Parathyroid adenoma (tissue), 2 donors: Measurements from ENCODE around the gene TSC22D3.

Source experiments
- H2AFZ ChIP-seq: fragments of 300-600 bp; sonication (generic); one replicate; pipeline ENCODE4 v1.7.0; 2017; ENCODE audit warnings: antibody characterized with exemption, mild to moderate bottlenecking
- H3K27ac ChIP-seq: fragments of 300-600 bp; sonication (generic); one replicate; pipeline ENCODE4 v1.7.0; 2017
- H3K27me3 ChIP-seq: fragments of 300-600 bp; sonication (generic); one replicate; pipeline ENCODE4 v1.7.0; 2017; ENCODE audit warnings: low read length; ENCODE audit not compliant: control insufficient read depth, insufficient read depth
- H3K36me3 ChIP-seq: fragments of 300-600 bp; sonication (generic); one replicate; pipeline ENCODE4 v1.7.0; 2017; ENCODE audit warnings: low read length; ENCODE audit not compliant: control insufficient read depth, insufficient read depth
- H3K4me1 ChIP-seq: fragments of 300-600 bp; sonication (generic); one replicate; pipeline ENCODE4 v1.7.0; 2017; ENCODE audit warnings: control low read depth
- H3K4me2 ChIP-seq: fragments of 300-600 bp; sonication (generic); one replicate; pipeline ENCODE4 v1.7.0; 2017; ENCODE audit warnings: low read length
- H3K4me3 ChIP-seq: fragments of 300-600 bp; sonication (generic); one replicate; pipeline ENCODE4 v1.7.0; 2017; ENCODE audit warnings: low read depth, low read length
- H3K79me2 ChIP-seq: fragments of 300-600 bp; sonication (generic); one replicate; pipeline ENCODE4 v1.7.0; 2017; ENCODE audit warnings: control low read depth
- H3K9ac ChIP-seq: fragments of 300-600 bp; sonication (generic); one replicate; pipeline ENCODE4 v1.7.0; 2017; ENCODE audit warnings: mild to moderate bottlenecking
- H3K9me3 ChIP-seq: fragments of 300-600 bp; sonication (generic); one replicate; pipeline ENCODE4 v1.7.0; 2017; ENCODE audit warnings: low read length; ENCODE audit not compliant: control insufficient read depth
- CTCF ChIP-seq: fragments of 300-600 bp; sonication (generic); IDR thresholded peaks from one replicate; pipeline ENCODE4 v1.7.0; 2017; ENCODE audit warnings: antibody characterized with exemption, mild to moderate bottlenecking
- donor health status: primary hyperparathyroidism.

Gene TSC22D3

GRCh38 chrX:107725761-107726555, 49.6 kb downstream of the TSC22D3 start:
- no peak overlapping the region for H3K4me3 ChIP-seq
- no peak overlapping the region for H3K27ac ChIP-seq
- H3K4me1 ChIP-seq, result peaks cover 30% of the 10 kb centered on the region
- peaks cover 2% of the 10 kb centered on the region for H3K79me2 ChIP-seq
- H3K4me2 ChIP-seq, result no peak overlapping the region
- H3K36me3 ChIP-seq, result no peaks in the 10 kb centered on the region
- no peaks in the 10 kb centered on the region for H3K27me3 ChIP-seq
- H2AFZ ChIP-seq, result no peak overlapping the region
- H3K9me3 ChIP-seq, result no peaks in the 10 kb centered on the region
- no peak for TF ChIP-seq CTCF
- no peak overlapping the region for H3K9ac ChIP-seq

GRCh38 chrX:107724653-107725052, 50.9 kb downstream of the TSC22D3 start:
- H3K27me3 ChIP-seq, result no peaks in the 10 kb centered on the region
- no peak overlapping the region for H3K9ac ChIP-seq
- H3K4me2 ChIP-seq, result no peak overlapping the region
- no peaks in the 10 kb centered on the region for H3K36me3 ChIP-seq
- no peak for TF ChIP-seq CTCF
- H2AFZ ChIP-seq, result no peak overlapping the region
- H3K4me3 ChIP-seq, result no peak overlapping the region
- H3K9me3 ChIP-seq, result no peaks in the 10 kb centered on the region
- peaks cover 19% of the 10 kb centered on the region for H3K4me1 ChIP-seq
- H3K79me2 ChIP-seq, result peaks cover 2% of the 10 kb centered on the region
- no peak overlapping the region for H3K27ac ChIP-seq

GRCh38 chrX:107723511-107723910, 52.1 kb downstream of the TSC22D3 start:
- Histone ChIP-seq H3K9ac (no peak overlapping the region), H3K9me3 (no peaks in the 10 kb centered on the region), H3K4me1 (peaks cover 8% of the 10 kb centered on the region), H3K27me3 (no peaks in the 10 kb centered on the region), H3K79me2 (peaks cover 2% of the 10 kb centered on the region), H3K27ac (no peak overlapping the region), H3K36me3 (no peaks in the 10 kb centered on the region), H2AFZ (no peak overlapping the region), H3K4me2 (no peak overlapping the region), H3K4me3 (no peak overlapping the region)
- TF ChIP-seq CTCF, result no peak

- Histone ChIP-seq H3K27ac (peak overlapping the region; percentile 29), H3K27me3 (no peaks in the 10 kb centered on the region), H3K36me3 (no peaks in the 10 kb centered on the region), H3K4me1 (peaks cover 11% of the 10 kb centered on the region), H3K9ac (no peak overlapping the region), H2AFZ (no peak overlapping the region), H3K4me3 (no peak overlapping the region), H3K4me2 (no peak overlapping the region), H3K9me3 (no peaks in the 10 kb centered on the region), H3K79me2 (peaks cover 4% of the 10 kb centered on the region)
- TF ChIP-seq CTCF, result no peak
These were observed 53.5 kb downstream of the TSC22D3 start for GRCh38 chrX:107721966-107722707.
